ENCODE data around the gene PRR7.
"Not testable (repeated sequence)": the region's sequence is repeated elsewhere in the genome, so short reads cannot be mapped to it uniquely, and the experiment has no call there.

PRR7 gene

GRCh38 chr5:177483042-177483441 lies 36.4 kb downstream of the PRR7 start:
- peaks cover 75% of the 10 kb centered on the region for H3K36me3 ChIP-seq (replicated peaks)
- H3K27me3 ChIP-seq (replicated peaks) = no peaks in the 10 kb centered on the region
- H3K4me3 ChIP-seq (ENCODE audit: low read depth, low read length) = no peak overlapping the region
- no peak overlapping the region for H3K27ac ChIP-seq
- no peak for TF ChIP-seq CTCF (IDR thresholded peaks at IDR 0.05; ENCODE audit: low read depth, low read length, missing control alignments)
- in situ Hi-C loops (cut with HindIII; ENCODE audit: low pct_ligation_motif_present, low sequenced_read_pairs) = no loop called here
- DNase-seq = no peak

GRCh38 chr5:177483994-177484901 lies 37.6 kb downstream of the PRR7 start:
- in situ Hi-C loops (cut with HindIII; ENCODE audit: low pct_ligation_motif_present, low sequenced_read_pairs) = no loop called here
- DNase-seq = no peak
- peaks cover 86% of the 10 kb centered on the region for H3K36me3 ChIP-seq (replicated peaks)
- no peak overlapping the region for H3K4me3 ChIP-seq (ENCODE audit: low read depth, low read length)
- H3K27ac ChIP-seq = no peak overlapping the region
- no peaks in the 10 kb centered on the region for H3K27me3 ChIP-seq (replicated peaks)
- no peak for TF ChIP-seq CTCF (IDR thresholded peaks at IDR 0.05; ENCODE audit: low read depth, low read length, missing control alignments)

- no peak overlapping the region for H3K27ac ChIP-seq
- in situ Hi-C loops (cut with HindIII; ENCODE audit: low pct_ligation_motif_present, low sequenced_read_pairs) = no loop called here
- DNase-seq = no peak
- no peak overlapping the region for H3K4me3 ChIP-seq (ENCODE audit: low read depth, low read length)
- no peak for TF ChIP-seq CTCF (IDR thresholded peaks at IDR 0.05; ENCODE audit: low read depth, low read length, missing control alignments)
- peaks cover 87% of the 10 kb centered on the region for H3K36me3 ChIP-seq (replicated peaks)
- no peaks in the 10 kb centered on the region for H3K27me3 ChIP-seq (replicated peaks)
These were observed 38.4 kb downstream of the PRR7 start for GRCh38 chr5:177484902-177485549.

- H3K27me3 ChIP-seq (replicated peaks); in situ Hi-C loops (cut with HindIII; ENCODE audit: low pct_ligation_motif_present, low sequenced_read_pairs); H3K27ac ChIP-seq; H3K4me3 ChIP-seq (ENCODE audit: low read depth, low read length); DNase-seq: not testable (repeated sequence)
- H3K36me3 ChIP-seq (replicated peaks) = peaks cover 94% of the 10 kb centered on the region
These were observed 39.1 kb downstream of the PRR7 start for GRCh38 chr5:177485753-177486152.

- in situ Hi-C loops (cut with HindIII; ENCODE audit: low pct_ligation_motif_present, low sequenced_read_pairs) = no loop called here
These were observed 39.6 kb downstream of the PRR7 start for GRCh38 chr5:177486256-177486655.

More at GRCh38 chr5:177486256-177486655, 39.6 kb downstream of the PRR7 start:
- no peaks in the 10 kb centered on the region for H3K27me3 ChIP-seq (replicated peaks)
- DNase-seq = no peak
- no peak for TF ChIP-seq CTCF (IDR thresholded peaks at IDR 0.05; ENCODE audit: low read depth, low read length, missing control alignments)
- no peak overlapping the region for H3K27ac ChIP-seq
- H3K4me3 ChIP-seq (ENCODE audit: low read depth, low read length) = no peak overlapping the region
- H3K36me3 ChIP-seq (replicated peaks) = peaks cover 96% of the 10 kb centered on the region

All from brain microvascular endothelial cell (primary cell).